ENCODE measurements around the gene TALDO1. TPM values are rescaled to one million over a fixed set of nuclear protein-coding genes. Genes with fewer than 3 reads are reported as not detected.

Gene TALDO1
- total and polyA plus RNA-seq, 10 of the 15 experiments (the other 5 are each of a cell fraction or from before 2014, with no cell fraction given), result 121 to 302 (median 182) TPM

DNA sequence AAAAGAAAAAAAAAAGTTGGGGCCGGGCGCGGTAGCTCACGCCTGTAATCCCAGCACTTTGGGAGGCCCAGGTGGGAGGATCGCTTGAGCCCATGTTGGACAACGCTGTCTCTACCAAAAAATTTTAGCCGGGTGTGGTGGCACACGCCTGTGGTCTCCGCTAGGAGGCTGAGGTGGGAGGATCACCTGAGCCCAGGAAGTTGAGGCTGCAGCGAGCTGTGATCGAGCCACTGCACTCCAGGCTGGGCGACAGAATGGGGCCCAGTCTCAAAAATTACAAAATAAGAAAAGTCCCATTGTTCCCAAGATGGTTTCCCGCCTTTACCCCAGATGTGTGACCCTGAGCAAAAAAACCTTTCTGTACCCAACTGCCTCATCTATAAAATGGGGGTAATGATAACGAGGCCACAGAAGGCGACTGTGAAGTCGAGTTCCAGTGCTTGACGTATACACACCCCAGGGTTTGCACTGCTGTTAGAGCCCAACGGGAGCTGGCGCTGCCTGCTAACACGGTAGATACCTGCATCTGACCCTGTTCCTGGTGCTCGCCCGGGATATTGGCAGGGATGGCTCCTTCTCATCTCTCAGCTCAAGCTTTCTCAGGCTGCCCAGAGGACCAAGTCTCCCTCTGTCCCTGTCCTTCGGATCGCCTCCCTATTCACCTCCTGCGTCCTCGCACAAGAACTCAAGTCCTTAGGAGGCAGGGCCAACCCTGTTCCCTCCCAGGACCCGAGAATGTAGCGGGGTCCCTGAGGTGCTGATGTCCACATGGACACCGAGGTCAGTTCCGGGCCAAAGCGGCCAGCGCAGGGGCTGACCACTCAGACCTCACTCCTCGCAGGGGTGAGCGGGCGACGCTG, 61.4 kb downstream of the TALDO1 start:
- Histone ChIP-seq H3K9me3 (replicated peaks; ENCODE audit: control insufficient read depth, insufficient read depth, low read length) (no peaks in the 10 kb centered on the region), H2AFZ (ENCODE audit: control insufficient read depth, low read depth, low read length) (peak overlapping the region; percentile 100), H3K4me2 (ENCODE audit: control insufficient read depth, insufficient read depth) (peak overlapping the region; percentile 88), H3K79me2 (ENCODE audit: control insufficient read depth, insufficient read depth, low read length) (peaks cover 48% of the 10 kb centered on the region), H3K4me1 (ENCODE audit: control insufficient read depth, insufficient read depth, low read length) (peaks cover 16% of the 10 kb centered on the region), H3K9ac (ENCODE audit: control insufficient read depth, insufficient read depth, low read length) (peak overlapping the region; percentile 98), H3K4me3 (peak overlapping the region; percentile 98), H4K20me1 (ENCODE audit: control insufficient read depth, insufficient read depth) (peaks cover 5% of the 10 kb centered on the region; the same call in 1 of the 2 replicates), H3K27me3 (replicated peaks in 1 of 2; ENCODE audit: control insufficient read depth in 2 of 2, insufficient read depth in 2 of 2, low read length in 1 of 2) (no peaks in the 10 kb centered on the region), H3K36me3 (ENCODE audit: control insufficient read depth in 2 of 2, insufficient read depth in 2 of 2, low read length in 1 of 2) (peaks cover 8 to 24% of the 10 kb centered on the region in 2 experiments; a peak in 3 of 4 replicates), H3K27ac (ENCODE audit: control insufficient read depth, insufficient read depth) (peak overlapping the region; percentile 99)
- ATAC-seq (peak; percentile 26), DNase-seq (ENCODE audit: low read depth, low spot score) (no peak), FAIRE-seq (no peak)
- in situ Hi-C loops (cut with MboI) (loop anchor here (25.0 kb wide), 1 partner anchor 1579 kb away; the partner anchor contains the start of gene CD81), intact Hi-C loops (cut with micrococcal nuclease; ENCODE audit: unreplicated experiment) (loop anchor here (1.0 kb wide), 1 partner anchor 11 kb away; no protein-coding TSS in a partner anchor)
- POLR2A ChIA-PET, result interaction anchor here (0.8 to 3.3 kb wide), 8 partner anchors 10 to 362 kb away, joined by 3 to 32 read pairs (median 6); partner anchors contain the start of genes CD151, DEAF1, PNPLA2 and TMEM80
- peak; percentile 11 to 45 (median 19); a peak in 4 of 6 replicates for TF ChIP-seq CTCF (IDR thresholded peaks at IDR 0.05 in 2 of 3, conservative IDR thresholded peaks at IDR 0.05 in 1 of 3; ENCODE audit: control insufficient read depth in 2 of 3, extremely low read depth in 1 of 3, insufficient read depth in 1 of 3, low read depth in 3 of 3, low read length in 3 of 3)
- TF ChIP-seq CBFB (IDR thresholded peaks at IDR 0.05; ENCODE audit: low read depth), result 0 out of 2 replicates have a peak, but pooled peaks have one; percentile 34
- no peak for TF ChIP-seq E2F8 (IDR thresholded peaks at IDR 0.05; ENCODE audit: low read depth, partially characterized antibody)
- 0 out of 2 replicates have a peak, but pooled peaks have one; percentile 71 for TF ChIP-seq SMARCA5 (IDR thresholded peaks at IDR 0.05)
- TF ChIP-seq, protein P1, sequence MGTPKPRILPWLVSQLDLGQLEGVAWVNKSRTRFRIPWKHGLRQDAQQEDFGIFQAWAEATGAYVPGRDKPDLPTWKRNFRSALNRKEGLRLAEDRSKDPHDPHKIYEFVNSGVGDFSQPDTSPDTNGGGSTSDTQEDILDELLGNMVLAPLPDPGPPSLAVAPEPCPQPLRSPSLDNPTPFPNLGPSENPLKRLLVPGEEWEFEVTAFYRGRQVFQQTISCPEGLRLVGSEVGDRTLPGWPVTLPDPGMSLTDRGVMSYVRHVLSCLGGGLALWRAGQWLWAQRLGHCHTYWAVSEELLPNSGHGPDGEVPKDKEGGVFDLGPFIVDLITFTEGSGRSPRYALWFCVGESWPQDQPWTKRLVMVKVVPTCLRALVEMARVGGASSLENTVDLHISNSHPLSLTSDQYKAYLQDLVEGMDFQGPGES (IDR thresholded peaks at IDR 0.05), result 0 out of 2 replicates have a peak, but pooled peaks have one; percentile 10
- TF ChIP-seq MLLT1 (IDR thresholded peaks at IDR 0.05), result peak; percentile 48; the same call in 1 of the 2 replicates
- no peak for TF ChIP-seq DPF2 (IDR thresholded peaks at IDR 0.05)
- TF ChIP-seq NR2F1 (conservative IDR thresholded peaks at IDR 0.05), result 0 out of 2 replicates have a peak, but pooled peaks have one; percentile 27
- peak; percentile 61 for TF ChIP-seq RUNX3 (IDR thresholded peaks at IDR 0.05; ENCODE audit: low read length)
- peak; percentile 16 to 64; a peak in 1 of 4 replicates for TF ChIP-seq BHLHE40 (IDR thresholded peaks at IDR 0.05; ENCODE audit: borderline replicate concordance in 1 of 2, low read depth in 2 of 2, low read length in 1 of 2)
- 0 out of 2 replicates have a peak, but pooled peaks have one; percentile 15 for TF ChIP-seq NBN (IDR thresholded peaks at IDR 0.05)
- peak; percentile 22; the same call in 1 of the 2 replicates for TF ChIP-seq MXI1 (IDR thresholded peaks at IDR 0.05; ENCODE audit: low read depth, low read length)
- no peak for TF ChIP-seq KDM1A (IDR thresholded peaks at IDR 0.05; ENCODE audit: borderline replicate concordance)
- RAD21 ChIA-PET (ENCODE audit: unreplicated experiment), result interaction anchor here (1.1 to 1.7 kb wide), 4 partner anchors 11 to 38 kb away, joined by 3 to 13 read pairs (median 6); partner anchors contain the start of genes PNPLA2 and TSPAN4
- under 1% methylated on average over 32 of the region's 36 CpGs for WGBS (ENCODE audit: insufficient coverage, insufficient replicate concordance, low lambda C conversion rate, missing lambda C conversion rate)
- CTCF ChIA-PET, result interaction anchor here (1.2 kb wide), 1 partner anchor 36 kb away, joined by 3 read pairs; no protein-coding TSS in a partner anchor
- SMC1A ChIA-PET (ENCODE audit: uncharacterized antibody, unreplicated experiment), result interaction anchor here (1.9 kb wide), 1 partner anchor 10 kb away, joined by 5 read pairs; the partner anchor contains the start of gene PNPLA2
- BruUV-seq (replicated peaks), result TSS peak; percentile 88

Measured in GM12878 (cell line).